Right hindlimb (tissue), 1 donor: Measurements from ENCODE around the gene SIM2.

Source experiments
- DNase-seq: peaks from one replicate; pipeline ENCODE4 v3.0.0-alpha.2; 2018

The SIM2 gene

GRCh38 chr21:36700971-36701755, 2.2 kb downstream of the SIM2 start:
- no peak for DNase-seq

- DNase-seq = no peak
Measured at GRCh38 chr21:36701756-36702621, 3.1 kb downstream of the SIM2 start.

- DNase-seq = no peak
Measured at GRCh38 chr21:36702622-36702968, 3.7 kb downstream of the SIM2 start.

- DNase-seq = no peak
Measured at GRCh38 chr21:36703123-36703522, 4.2 kb downstream of the SIM2 start.

GRCh38 chr21:36703626-36704280, 4.8 kb downstream of the SIM2 start:
- no peak for DNase-seq

GRCh38 chr21:36704281-36704957, 5.5 kb downstream of the SIM2 start:
- no peak for DNase-seq

- no peak for DNase-seq
Measured at GRCh38 chr21:36704958-36705678, 6.2 kb downstream of the SIM2 start.

- DNase-seq = no peak
Measured at GRCh38 chr21:36705679-36706481, 7.0 kb downstream of the SIM2 start.

- no peak for DNase-seq
Measured at GRCh38 chr21:36706482-36706852, 7.6 kb downstream of the SIM2 start.

- no peak for DNase-seq
Measured at GRCh38 chr21:36706951-36707762, 8.2 kb downstream of the SIM2 start.

GRCh38 chr21:36707763-36708285, 8.9 kb downstream of the SIM2 start:
- DNase-seq = no peak

- no peak for DNase-seq
Measured at GRCh38 chr21:36708286-36709029, 9.5 kb downstream of the SIM2 start.

GRCh38 chr21:36709030-36709867, 10.3 kb downstream of the SIM2 start:
- no peak for DNase-seq

- no peak for DNase-seq
Measured at GRCh38 chr21:36709868-36710728, 11.2 kb downstream of the SIM2 start.

- no peak for DNase-seq
Measured at GRCh38 chr21:36710729-36711048, 11.8 kb downstream of the SIM2 start.

- DNase-seq = no peak
Measured at GRCh38 chr21:36713746-36714145, 14.8 kb downstream of the SIM2 start.

GRCh38 chr21:36716387-36716786, 17.5 kb downstream of the SIM2 start:
- DNase-seq = no peak

GRCh38 chr21:36716836-36717235, 17.9 kb downstream of the SIM2 start:
- no peak for DNase-seq
